ENCODE results near the gene IKBIP.
A peak's percentile ranks its signal among the peaks of the same experiment; 100 is the strongest.
"Not testable (repeated sequence)": the region's sequence is repeated elsewhere in the genome, so short reads cannot be mapped to it uniquely, and the experiment has no call there.

The IKBIP gene

DNA sequence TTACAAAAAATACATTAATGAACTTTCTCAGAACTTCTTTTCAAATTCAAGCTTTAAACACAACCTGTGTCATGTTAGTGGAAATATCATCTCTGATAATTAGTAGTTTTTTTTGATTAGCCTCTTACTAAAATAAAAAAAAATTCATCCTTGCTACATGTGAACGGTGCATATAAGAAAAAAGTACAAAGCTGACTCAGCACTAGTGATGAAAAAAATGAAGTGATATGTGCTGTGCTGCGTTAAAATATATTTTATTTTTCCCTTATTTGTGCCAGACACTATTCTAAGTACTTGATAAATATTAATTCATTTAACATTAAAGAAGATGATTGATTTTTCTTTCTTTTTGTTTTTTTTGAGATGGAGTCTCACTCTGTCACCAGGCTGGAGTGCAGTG is 7.5 kb downstream of the IKBIP start:
- no peak for DNase-seq (ENCODE audit: low read depth)

DNA sequence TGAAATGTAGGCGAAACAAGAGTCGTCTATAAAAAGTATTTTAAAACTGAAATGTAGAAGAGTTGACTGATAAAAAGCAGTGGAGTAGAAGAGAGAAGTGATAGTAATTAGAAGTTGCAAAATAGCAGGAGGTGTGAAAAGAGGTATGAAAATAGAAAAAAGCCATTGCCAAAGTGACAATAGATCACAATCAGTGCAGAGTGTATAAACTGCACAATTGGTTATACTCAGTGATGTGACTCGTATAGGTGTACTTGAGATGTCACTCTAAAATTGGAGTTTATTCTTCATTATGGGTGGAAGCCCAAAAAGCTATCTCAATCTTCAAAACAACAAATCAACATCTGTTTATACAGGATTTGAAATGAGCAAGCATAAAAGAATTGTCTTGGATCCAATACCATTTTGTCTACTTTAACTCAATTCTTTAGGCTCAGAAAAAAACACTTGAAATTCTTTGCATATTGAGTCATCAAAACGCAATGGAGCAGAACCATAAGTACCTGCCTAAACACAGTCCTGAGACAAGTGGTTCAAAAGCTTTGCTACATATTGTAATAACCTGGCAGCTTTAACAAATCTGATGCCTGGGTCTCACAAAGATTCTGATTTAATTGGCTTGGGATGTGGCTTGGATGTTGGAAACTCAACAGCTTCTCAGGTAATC is 8.8 kb downstream of the IKBIP start:
- DNase-seq (ENCODE audit: low read depth): no peak

DNA sequence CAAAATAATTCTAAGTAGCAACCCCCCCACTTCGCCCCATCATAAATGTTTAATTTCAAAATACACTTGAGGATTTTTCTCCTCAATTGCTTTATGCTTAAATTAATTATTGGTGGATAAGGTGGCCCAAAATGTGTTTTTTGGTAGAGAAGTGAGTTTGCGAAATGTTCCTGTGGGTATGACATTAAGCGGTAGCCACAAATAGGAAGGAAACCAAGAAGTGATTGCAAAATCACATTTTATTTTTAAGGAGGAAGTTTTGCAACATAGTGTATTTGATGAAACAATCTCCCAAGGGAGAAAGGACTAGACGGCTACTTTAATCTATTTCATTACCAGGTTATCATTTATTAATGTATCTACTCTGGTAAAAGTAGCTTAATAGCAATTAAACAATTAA is 25.6 kb downstream of the IKBIP start:
- no peak for DNase-seq (ENCODE audit: low read depth)

DNA sequence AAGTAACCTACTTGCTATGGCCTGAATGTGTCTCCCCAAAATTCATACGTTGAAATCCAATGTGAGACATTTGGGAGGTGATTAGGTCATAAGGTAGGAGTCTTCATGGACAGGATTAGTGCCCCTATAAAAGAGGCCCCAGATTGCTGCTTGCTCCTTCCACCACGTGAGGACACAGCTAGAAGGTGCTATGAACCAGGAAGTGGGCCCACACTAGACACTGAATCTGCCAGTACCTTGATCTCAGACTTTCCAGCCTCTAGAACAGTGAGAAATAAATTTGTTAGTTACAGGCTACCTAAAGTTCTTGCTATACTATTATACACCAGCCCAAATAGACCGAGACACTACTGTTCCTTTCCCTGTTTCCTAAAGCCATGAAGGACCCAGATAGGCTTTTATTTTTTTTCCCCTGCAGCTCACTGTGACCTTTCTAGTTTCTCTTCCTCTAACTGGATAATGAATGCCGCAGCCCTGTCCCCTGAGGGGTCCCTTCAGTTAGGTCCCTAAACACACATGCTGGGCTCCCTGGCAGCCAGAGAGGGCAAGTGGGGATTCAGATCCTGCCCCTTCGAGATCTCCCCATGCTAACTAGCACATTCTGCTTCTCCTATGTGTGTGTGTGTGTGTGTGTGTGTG is 31.8 kb downstream of the IKBIP start:
- DNase-seq (ENCODE audit: low read depth): no peak

DNA sequence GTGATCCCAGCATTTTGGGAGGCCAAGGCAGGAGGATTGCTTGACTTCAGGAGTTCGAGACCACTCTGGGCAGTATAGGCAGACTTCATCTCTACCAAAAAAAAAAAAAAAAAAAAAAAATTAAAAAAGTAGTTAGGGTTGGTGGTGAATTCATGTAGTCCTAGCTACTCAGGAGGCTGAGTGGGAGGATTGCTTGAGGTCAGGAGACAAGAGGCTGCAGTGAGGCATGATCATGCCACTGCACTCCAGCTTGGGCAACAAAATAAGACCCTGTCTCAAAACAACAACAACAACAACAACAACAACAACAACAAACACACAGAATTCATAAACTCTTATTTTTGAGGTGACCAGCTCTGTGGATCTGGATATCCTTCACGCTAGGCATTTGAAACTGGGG is 34.0 kb downstream of the IKBIP start:
- DNase-seq (ENCODE audit: low read depth): no peak

DNA sequence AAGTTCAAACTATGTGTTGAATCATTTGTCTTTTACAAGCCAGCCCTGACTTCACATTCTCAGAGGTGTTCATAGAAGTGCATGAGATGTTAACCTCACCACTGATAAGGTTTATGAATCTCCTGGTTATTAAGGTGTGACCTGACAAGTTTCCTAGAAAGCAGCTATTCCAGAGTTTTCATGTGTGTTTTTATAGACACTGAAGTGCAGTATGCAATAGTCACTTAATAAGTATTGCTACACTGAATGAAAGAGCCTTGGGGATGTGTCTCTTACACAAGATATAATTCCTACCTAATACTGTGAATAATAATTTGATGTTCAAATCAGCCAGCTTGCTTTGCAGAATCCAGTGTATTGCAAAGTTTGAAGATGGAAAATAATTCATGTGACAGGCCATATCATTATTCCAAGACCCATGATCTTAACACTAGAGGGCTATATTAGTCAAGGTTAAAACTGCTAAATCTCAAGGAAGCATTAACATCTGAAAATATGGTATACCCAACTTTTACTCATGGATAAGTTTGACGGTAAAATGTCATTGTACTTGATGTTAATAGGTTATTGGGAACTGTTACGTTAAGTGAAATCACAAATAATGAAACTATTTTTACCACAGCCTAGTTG is 38.1 kb downstream of the IKBIP start:
- no peak for DNase-seq (ENCODE audit: low read depth)

DNA sequence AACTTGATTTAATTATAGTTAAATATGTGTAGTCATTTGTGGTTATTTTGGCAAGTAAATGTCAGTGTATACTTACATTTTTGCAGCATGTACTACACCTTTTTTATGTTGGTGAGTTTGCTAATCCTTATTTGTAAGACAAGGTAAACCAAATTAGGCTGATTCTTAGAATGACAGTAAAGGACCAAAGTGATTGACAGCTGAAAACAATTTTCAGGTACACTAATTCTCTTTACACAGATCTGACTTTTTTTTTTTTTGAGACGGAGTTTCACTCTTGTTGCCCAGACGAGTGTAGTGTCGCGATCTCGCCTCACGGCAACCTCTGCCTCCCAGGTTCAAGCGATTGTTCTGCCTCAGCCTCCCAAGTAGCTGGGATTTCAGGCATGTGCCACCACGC is 42.7 kb downstream of the IKBIP start:
- no peak for DNase-seq (ENCODE audit: low read depth)

DNA sequence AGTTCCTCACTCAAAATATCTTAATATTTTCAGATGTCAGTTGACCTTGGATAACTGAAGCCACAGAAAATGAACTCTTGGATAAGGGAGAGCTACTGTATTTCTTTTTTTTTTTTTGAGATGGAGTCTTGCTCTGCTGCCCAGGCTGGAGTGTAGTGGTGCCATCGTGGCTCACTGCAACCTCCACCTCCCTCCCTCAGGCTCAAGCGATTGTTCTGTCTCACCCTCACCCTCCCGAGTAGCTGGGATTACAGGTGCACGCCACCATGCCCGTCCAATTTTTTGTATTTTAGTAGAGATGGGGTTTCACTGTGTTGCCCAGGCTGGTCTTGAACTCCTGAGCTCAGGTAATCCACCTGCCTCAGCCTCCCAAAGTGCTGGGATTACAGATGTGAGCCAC is 47.3 kb downstream of the IKBIP start:
- not testable (repeated sequence) for DNase-seq (ENCODE audit: low read depth)

DNA sequence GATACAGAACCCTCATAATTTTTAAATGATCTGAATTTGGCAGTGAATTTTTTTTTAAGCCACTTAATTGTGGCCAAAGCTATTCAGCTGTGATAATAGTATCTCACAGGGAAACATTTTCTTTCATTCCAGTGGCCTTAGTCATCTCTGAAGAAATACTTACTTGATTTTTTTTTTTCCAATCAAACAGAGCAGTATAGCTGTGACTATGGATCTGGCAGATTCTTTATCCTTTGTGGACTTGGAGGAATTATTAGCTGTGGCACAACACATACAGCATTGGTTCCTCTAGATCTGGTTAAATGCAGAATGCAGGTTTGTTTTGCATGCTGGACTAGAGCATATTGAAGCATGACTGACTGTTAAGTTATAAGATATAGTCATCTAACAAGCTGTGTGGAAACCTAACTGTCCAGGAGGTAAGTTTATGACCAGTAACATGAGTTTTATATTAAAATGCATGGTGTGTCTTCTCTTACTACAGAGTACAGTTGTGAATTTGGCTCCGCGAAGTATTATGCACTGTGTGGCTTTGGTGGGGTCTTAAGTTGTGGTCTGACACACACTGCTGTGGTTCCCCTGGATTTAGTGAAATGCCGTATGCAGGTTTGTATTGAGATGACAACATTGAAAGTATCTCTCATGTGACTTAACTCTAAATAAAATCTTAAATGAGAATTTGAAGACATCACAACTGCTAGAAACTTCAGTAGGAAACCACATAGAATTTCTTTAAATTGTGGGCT is 49.2 kb downstream of the IKBIP start:
- DNase-seq (ENCODE audit: low read depth): no peak

DNA sequence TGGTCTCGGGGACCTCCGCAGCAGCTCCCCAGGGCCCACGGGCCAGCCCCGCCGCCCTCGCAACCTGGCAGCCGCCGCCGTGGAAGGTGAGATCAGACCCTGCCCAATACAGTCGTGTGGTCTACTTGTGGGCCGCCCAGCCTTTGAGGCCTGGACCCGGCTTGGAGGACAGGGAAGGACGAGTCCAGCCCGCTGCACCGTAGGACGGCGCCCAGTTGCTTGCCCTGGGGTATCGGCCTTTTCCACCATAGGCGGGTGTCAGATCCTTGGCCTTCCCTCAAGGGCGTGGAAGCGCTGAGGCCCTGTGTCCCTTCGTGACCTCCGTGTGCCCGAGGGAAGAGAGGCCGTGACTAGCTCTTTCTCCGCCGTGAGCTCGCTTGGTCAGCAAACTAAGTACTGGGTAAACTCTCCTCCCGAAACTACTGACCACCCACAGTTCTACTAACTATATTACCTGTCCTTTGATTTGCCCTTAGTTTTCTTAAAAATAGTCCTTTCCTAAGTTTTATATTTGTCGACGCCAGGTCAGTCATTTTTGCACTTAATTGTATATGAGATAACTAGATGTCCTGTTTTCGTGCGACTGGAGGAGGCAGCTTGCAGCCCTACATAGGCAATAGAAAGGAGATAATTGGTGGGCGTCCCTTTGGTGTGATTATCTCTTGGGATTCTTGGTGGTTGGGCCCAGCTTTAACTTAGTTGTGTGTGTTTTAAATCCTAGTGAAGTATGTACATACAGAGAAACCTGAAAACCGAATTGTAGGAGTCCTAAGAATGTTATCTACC is 50.3 kb downstream of the IKBIP start:
- peak; percentile 14 for DNase-seq (ENCODE audit: low read depth)

DNA sequence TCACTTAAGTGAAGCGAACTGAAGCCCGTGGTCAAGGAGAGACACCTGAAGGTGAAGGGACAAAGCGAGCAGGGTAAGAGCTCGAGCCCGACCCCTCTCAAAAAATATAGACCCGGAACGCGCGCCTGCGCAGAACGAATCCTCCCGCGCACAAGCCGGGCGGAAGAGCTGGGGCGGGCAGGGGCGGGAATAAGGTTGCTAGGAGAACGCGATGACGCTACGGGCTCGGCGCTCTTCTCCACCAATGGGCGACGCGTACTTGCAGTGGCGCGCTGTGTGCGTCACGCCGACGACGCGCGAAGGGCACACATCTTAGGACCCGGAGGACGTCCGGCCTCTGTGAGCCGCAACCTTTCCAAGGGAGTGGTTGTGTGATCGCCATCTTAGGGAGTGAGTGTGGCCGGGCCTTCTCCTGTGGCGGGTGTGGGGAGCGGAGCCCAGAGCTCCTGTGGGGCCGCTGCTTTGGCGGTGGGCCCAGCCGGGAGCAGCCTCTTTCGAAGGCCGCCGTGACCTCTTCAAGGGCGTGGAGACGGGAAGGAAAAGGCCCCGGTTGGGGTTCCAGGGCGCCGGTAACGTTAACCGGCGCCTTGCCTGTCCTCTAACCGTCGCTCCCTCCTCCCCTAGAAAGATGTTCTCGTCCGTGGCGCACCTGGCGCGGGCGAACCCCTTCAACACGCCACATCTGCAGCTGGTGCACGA is 51.1 kb downstream of the IKBIP start, which contains the start of gene SLC25A3:
Gene SLC25A3 (plus strand): TSS at position 336 of the 699 bp plus-strand sequence. CDS start 293 bp downstream, at position 629.
- peak; percentile 89 for DNase-seq (ENCODE audit: low read depth)

DNA sequence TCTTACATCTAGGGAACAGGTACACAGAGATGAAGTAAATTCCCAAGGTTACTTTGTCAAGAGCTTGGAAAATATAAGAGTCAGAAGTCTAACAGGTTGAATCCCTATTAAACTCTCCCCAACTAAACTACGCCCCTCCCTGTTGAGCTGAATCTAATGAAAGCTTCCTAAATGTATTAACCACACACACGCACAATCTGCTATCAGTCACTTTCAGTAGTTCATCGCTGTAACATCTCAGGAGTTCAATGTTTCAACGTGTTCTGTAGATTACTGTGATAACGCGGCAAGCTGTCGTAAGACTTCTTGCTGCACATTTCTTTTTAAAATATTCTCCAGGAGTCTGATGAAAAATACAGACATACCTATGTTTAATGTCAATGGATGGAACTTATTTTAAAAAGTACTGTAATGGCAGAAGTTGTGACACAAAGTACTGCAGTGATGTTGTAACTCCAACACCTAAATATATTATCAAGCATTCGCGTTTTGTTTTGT is 51.7 kb downstream of the IKBIP start:
- DNase-seq (ENCODE audit: low read depth): no peak

DNA sequence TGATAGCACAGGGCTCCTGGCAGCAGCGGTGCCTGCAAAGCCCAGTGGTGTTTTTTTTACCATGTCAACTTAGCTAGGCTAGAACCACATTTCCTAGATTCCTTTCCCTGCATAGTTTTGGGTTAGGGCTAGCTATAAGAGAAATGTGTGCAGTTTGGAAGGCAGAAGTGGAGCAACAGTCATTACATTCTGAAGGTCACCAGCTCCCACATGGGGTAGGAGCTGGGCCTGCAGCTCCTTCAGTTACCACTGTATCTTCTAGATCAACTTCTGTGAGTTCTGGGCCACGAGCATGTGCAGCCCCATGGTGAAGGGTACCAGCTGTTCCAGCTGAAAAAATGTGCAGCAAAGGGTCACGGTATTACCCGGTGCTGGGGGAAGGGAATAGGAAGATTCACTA is 53.4 kb downstream of the IKBIP start:
- no peak for DNase-seq (ENCODE audit: low read depth)

DNA sequence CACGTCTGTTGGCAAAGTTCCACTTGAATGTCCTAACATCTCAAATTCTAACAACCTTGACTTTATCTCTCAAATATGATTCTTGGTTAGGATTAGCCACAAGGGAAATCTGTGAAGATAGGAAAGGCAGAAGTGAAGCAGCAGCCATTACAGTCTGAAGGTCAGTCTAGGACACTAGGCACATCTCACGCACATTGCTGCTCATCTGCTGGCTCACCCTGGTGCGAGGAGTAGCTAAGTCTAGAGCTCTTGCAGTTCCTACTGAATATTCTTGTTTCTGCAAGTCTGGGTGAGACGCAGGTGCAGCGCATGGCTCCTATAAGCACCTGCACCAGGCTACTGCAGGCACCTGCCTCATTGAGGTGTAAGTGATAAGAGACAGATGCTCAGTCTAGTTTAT is 57.5 kb downstream of the IKBIP start:
- DNase-seq (ENCODE audit: low read depth): no peak

DNA sequence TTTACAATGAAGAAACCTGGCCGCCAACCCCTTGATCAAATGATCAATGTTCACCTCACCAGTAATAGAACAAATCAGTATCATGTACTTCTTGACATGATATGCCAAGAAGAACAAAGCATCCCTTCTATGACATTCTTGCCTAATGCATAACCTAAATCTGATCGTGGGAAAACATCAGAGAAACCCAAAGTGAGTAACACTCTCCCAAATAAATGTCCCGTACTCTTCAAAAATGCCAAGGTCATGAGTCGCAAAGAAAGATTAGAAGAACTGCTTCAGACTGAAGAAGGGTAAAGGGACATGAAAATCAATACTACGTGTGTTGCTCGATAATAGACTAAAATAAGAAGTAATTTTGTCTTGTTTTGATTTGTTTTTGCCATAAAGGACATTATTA is 62.5 kb downstream of the IKBIP start:
- no peak for DNase-seq (ENCODE audit: low read depth)

DNA sequence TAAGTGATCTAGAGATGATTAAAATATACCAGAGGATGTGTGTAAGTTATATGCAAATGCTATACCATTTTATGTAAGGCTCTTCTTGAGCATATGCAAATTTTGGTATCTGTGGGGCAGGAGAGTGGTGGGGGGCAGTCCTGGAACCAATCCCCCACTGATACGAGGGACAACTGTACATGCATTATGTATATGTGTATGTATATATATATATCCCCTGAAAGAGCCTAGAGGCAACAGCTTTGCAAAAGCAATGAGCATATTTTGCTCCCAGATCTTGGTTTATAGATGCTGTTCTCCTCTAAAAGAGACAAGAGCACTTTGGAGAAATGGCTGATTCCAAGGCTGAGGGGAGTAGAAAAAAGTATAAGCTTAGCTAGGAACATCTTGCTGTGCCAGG is 63.5 kb downstream of the IKBIP start:
- no peak for DNase-seq (ENCODE audit: low read depth)

DNA sequence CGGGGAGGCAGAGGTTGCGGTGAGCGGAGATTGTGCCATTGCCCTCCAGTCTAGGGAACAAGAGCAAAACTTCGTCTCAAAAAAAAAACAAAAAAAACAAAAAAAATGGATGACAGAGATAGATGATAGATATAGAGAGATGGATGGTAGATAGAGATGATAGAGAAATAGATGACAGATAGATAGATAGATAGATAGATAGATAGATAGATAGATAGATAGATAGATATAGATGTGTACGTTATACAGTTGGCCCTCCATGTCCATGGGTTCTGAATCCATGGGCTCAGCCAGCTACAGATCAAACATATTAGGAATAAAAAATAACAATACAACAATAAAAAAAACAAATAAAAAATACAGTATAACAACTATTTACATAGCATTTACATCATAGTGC is 63.9 kb downstream of the IKBIP start:
- DNase-seq (ENCODE audit: low read depth): no peak

DNA sequence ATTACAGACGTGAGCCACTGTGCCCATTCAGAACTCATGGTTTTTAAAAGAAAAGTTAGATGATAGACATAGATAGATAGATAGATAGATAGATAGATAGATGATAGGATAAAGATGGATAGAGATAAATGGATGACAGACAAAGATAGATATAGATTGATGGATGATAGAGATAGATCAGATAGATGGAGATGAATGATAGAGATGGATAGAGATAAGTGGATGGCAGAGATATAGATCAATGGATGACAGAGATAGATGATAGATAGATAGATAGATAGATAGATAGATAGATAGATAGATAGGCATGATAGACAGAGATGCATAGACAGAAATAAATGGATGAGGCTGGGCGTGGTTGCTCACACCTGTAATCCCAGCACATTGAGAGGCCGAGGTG is 64.8 kb downstream of the IKBIP start:
- no peak for DNase-seq (ENCODE audit: low read depth)

DNA sequence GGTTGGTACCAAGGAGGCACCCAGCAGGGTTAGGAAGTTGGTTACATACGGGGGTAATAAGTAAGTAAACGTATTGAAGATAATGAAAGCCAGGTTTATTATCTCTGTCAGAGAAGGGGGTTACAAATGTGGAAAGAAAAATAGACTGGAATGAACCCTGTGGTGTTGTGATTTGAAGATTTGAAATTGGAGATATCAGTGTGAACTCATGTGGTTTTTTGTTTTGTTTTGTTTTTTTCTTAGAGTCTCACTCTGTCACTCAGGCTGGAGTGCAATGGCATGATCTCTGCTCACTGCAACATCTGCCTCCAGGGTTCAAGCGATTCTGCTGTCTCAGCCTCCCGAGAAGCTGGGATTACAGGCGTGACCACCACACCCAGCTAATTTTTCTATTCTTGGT is 65.2 kb downstream of the IKBIP start:
- no peak for DNase-seq (ENCODE audit: low read depth)

DNA sequence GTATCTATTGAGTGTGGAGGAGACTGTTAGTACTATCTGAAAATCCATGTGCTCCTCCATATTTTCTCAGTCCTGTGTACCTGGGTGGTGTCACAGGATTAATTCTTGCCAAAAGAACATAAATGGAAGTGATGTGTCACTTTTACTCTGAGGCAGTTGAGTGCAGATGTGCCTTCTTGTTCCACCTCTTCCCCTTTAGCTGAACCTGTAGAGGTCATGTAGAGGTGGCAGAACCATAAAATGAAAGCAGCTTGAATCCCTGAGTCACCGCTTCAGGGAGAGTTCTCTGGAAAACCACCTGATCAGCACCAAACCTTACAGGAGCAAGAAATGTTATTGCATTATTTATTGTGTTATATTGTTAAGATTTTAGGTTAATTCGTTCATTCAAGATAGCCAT is 65.8 kb downstream of the IKBIP start:
- DNase-seq (ENCODE audit: low read depth): no peak

DNA sequence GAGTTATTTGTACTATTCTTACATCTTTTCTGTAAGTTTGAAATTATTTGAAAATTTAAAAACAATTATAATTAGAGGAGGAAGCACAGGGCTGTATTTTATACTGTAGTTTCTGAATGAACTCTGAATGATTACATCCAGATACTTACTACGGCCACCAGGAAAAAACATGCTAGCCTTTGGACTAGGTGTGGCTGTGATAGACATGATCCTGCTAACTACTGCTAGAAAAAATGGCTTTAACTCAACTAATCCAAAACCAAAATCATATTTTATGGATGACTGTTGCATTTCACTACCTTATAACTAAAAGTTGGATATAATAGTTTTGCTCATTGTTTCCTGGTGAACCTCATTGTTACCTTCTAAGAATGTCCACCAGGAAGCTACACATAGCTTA is 66.2 kb downstream of the IKBIP start:
- DNase-seq (ENCODE audit: low read depth): no peak
